H1 (cell line): ENCODE measurements around the gene LPCAT1. TPM values are rescaled to one million over a fixed set of nuclear protein-coding genes. Genes with fewer than 3 reads are reported as not detected.
A peak's percentile ranks its signal among the peaks of the same experiment; 100 is the strongest.

ENCODE experiments used
- CTCF ChIA-PET: fragments of 300-600 bp; sonication (Branson Sonifier 250); formaldehyde crosslinking; loops from one replicate; lab custom pipeline; 2021; ENCODE audit not compliant: partially characterized antibody; lab: Charles Lee
- POLR2A ChIA-PET: fragments of 300-600 bp; sonication (Branson Sonifier 250); formaldehyde crosslinking; loops from one replicate; lab custom pipeline; 2021; ENCODE audit warnings: inconsistent platforms; ENCODE audit not compliant: partially characterized antibody; lab: Charles Lee
- DNase-seq, 2 experiments: peaks; one replicate each; pipeline versions ENCODE4 v3.0.0 to v3.0.0-alpha.2; 2010 to 2022; ENCODE audit warnings: low spot score in 2 of 2, low read depth in 1 of 2, mixed read lengths in 1 of 2
- FAIRE-seq: peaks from 2 replicates; lab custom pipeline; 2011; peaks lifted over from hg19 to GRCh38; lab: Jason Lieb, UNC
- H2AFZ ChIP-seq: 2 replicates; pipeline ENCODE4 v1.8.1; 2012; ENCODE audit warnings: low read length, inconsistent platforms
- H2AK5ac ChIP-seq: 2 replicates; pipeline ENCODE4 v1.6.1; 2013; ENCODE audit warnings: low read depth, low read length
- H2BK120ac ChIP-seq: replicated peaks from 2 replicates; pipeline ENCODE3; 2013; ENCODE audit warnings: low read depth, low read length, inconsistent platforms
- H2BK12ac ChIP-seq: 2 replicates; pipeline ENCODE4 v1.6.1; 2013; ENCODE audit warnings: low read depth, low read length
- H2BK15ac ChIP-seq: 2 replicates; pipeline ENCODE4 v1.6.1; 2013; ENCODE audit warnings: low read length
- H2BK20ac ChIP-seq: 2 replicates; pipeline ENCODE4 v1.6.1; 2013; ENCODE audit warnings: low read length
- H2BK5ac ChIP-seq: 2 replicates; pipeline ENCODE4 v1.6.1; 2013; ENCODE audit warnings: low read depth, low read length
- H3K14ac ChIP-seq: 2 replicates; pipeline ENCODE4 v1.6.1; 2013; ENCODE audit warnings: inconsistent platforms; ENCODE audit not compliant: insufficient read length
- H3K18ac ChIP-seq: 2 replicates; pipeline ENCODE4 v1.6.1; 2013; ENCODE audit warnings: low read length; ENCODE audit errors: extremely low read depth
- H3K23ac ChIP-seq: 2 replicates; pipeline ENCODE4 v1.6.1; 2013; ENCODE audit warnings: inconsistent platforms; ENCODE audit not compliant: insufficient read length
- H3K23me2 ChIP-seq: 2 replicates; pipeline ENCODE4 v1.6.1; 2013; ENCODE audit warnings: low read depth, low read length
- H3K27ac ChIP-seq: 2 replicates; pipeline ENCODE4 v1.6.1; 2011; ENCODE audit warnings: low read depth, low read length, inconsistent platforms
- H3K27me3 ChIP-seq, 4 experiments: replicated peaks in 1 of 4; 1 replicate in 1 of 4; 2 replicates in 3 of 4; pipeline versions ENCODE4 v1.6.1 to v1.8.1; 2011 to 2013; ENCODE audit warnings: low read length in 3 of 4, mild to moderate bottlenecking in 3 of 4, inconsistent platforms in 2 of 4, mixed read lengths in 2 of 4, moderate library complexity in 1 of 4; ENCODE audit not compliant: control insufficient read depth in 3 of 4, insufficient read depth in 3 of 4; ENCODE audit errors: extremely low read depth in 1 of 4
- H3K36me3 ChIP-seq, 4 experiments: 2 replicates each; pipeline versions ENCODE4 v1.6.1 to v1.8.1; 2011 to 2013; ENCODE audit warnings: mild to moderate bottlenecking in 4 of 4, low read length in 3 of 4, moderate library complexity in 2 of 4, control low read depth in 1 of 4, inconsistent platforms in 1 of 4; ENCODE audit not compliant: insufficient read depth in 4 of 4, control insufficient read depth in 2 of 4
- H3K4ac ChIP-seq: replicated peaks from 2 replicates; pipeline ENCODE3; 2013; ENCODE audit warnings: low read length, low read depth, mixed read lengths, inconsistent platforms; ENCODE audit not compliant: insufficient read length
- H3K4me1 ChIP-seq, 4 experiments: replicated peaks in 1 of 4; 1 replicate in 1 of 4; 2 replicates in 3 of 4; pipeline versions ENCODE4 v1.6.1 to v1.8.1; 2011 to 2013; ENCODE audit warnings: low read length in 3 of 4, inconsistent platforms in 2 of 4, mixed read lengths in 1 of 4; ENCODE audit not compliant: insufficient read depth in 4 of 4, control insufficient read depth in 3 of 4
- H3K4me2 ChIP-seq, 2 experiments: 2 replicates each; pipeline versions ENCODE4 v1.6.1 to v1.8.1; 2011 to 2013; ENCODE audit warnings: low read depth in 2 of 2, low read length in 2 of 2, control low read depth in 1 of 2, inconsistent platforms in 1 of 2, mild to moderate bottlenecking in 1 of 2; ENCODE audit not compliant: insufficient read depth in 1 of 2
- H3K4me3 ChIP-seq, 4 experiments: fragments of 200-600, 300-600 bp in 1 of 4; sonication (generic), shearing (Covaris generic), sonication (Bioruptor Twin) in 1 of 4; 2 replicates each; pipeline versions ENCODE4 v1.5.1 to v1.8.1; 2011 to 2016; ENCODE audit warnings: low read length in 4 of 4, low read depth in 3 of 4, control low read depth in 2 of 4, inconsistent platforms in 2 of 4, mild to moderate bottlenecking in 2 of 4, mixed read lengths in 1 of 4, moderate library complexity in 1 of 4; ENCODE audit not compliant: insufficient read depth in 2 of 4; ENCODE audit errors: extremely low read depth in 1 of 4
- H3K56ac ChIP-seq: replicated peaks from 2 replicates; pipeline ENCODE3; 2013; ENCODE audit warnings: low read depth, mild to moderate bottlenecking, mixed read lengths, low read length, inconsistent platforms; ENCODE audit not compliant: insufficient read length
- H3K79me1 ChIP-seq: 2 replicates; pipeline ENCODE4 v1.6.1; 2013; ENCODE audit warnings: low read depth, low read length, control low read depth
- H3K79me2 ChIP-seq, 2 experiments: 2 replicates each; pipeline versions ENCODE4 v1.6.1 to v1.8.1; 2012 to 2013; ENCODE audit warnings: low read length in 2 of 2, mild to moderate bottlenecking in 2 of 2, inconsistent platforms in 1 of 2; ENCODE audit not compliant: insufficient read depth in 2 of 2, control insufficient read depth in 1 of 2
- H3K9ac ChIP-seq, 4 experiments: replicated peaks in 1 of 4; 1 replicate in 1 of 4; 2 replicates in 3 of 4; pipeline versions ENCODE4 v1.6.1 to v1.8.1; 2011 to 2013; ENCODE audit warnings: low read depth in 3 of 4, low read length in 3 of 4, control low read depth in 2 of 4, mild to moderate bottlenecking in 2 of 4, moderate library complexity in 2 of 4, inconsistent platforms in 1 of 4; ENCODE audit errors: extremely low read depth in 1 of 4
- H3K9me3 ChIP-seq, 2 experiments: 2 replicates each; pipeline versions ENCODE4 v1.6.1 to v1.8.1; 2012 to 2013; ENCODE audit warnings: mild to moderate bottlenecking in 2 of 2, moderate library complexity in 2 of 2, control low read depth in 1 of 2, inconsistent platforms in 1 of 2, low read depth in 1 of 2, low read length in 1 of 2, mixed read lengths in 1 of 2; ENCODE audit not compliant: insufficient read depth in 2 of 2
- H4K20me1 ChIP-seq, 2 experiments: replicated peaks in 1 of 2; 2 replicates each; pipeline versions ENCODE3 to v1.8.1; 2011 to 2013; ENCODE audit warnings: inconsistent platforms in 2 of 2, low read length in 2 of 2, mild to moderate bottlenecking in 1 of 2; ENCODE audit not compliant: insufficient read depth in 2 of 2, control insufficient read depth in 1 of 2
- H4K5ac ChIP-seq: 2 replicates; pipeline ENCODE4 v1.6.1; 2013; ENCODE audit warnings: low read length, low read depth, mixed read lengths, inconsistent platforms; ENCODE audit not compliant: insufficient read length
- H4K8ac ChIP-seq: 2 replicates; pipeline ENCODE4 v1.8.0; 2013; ENCODE audit warnings: mild to moderate bottlenecking, moderate library complexity, low read length, inconsistent platforms; ENCODE audit not compliant: insufficient read depth; ENCODE audit errors: extremely low read depth
- H4K91ac ChIP-seq: replicated peaks from 2 replicates; pipeline ENCODE3; 2013; ENCODE audit warnings: low read length, mixed read lengths, inconsistent platforms; ENCODE audit not compliant: insufficient read length
- BACH1 ChIP-seq: IDR thresholded peaks from 2 replicates; pipeline ENCODE4 v1.6.1; 2012; ENCODE audit warnings: low read length, improper control_type of control experiment
- BRCA1 ChIP-seq: IDR thresholded peaks from 2 replicates; pipeline ENCODE4 v1.6.1; 2012; ENCODE audit warnings: low read depth, low read length, improper control_type of control experiment
- WGBS, 2 experiments: shearing (Covaris generic) in 1 of 2; methylation state at CpG; one replicate each; pipeline versions ENCODE4 v1.1.6 to v1.1.7; 2013 to 2015; ENCODE audit warnings: low lambda C conversion rate in 2 of 2, mixed read lengths in 2 of 2, inconsistent platforms in 1 of 2, low coverage in 1 of 2, missing lambda C conversion rate in 1 of 2; ENCODE audit not compliant: insufficient replicate concordance in 2 of 2, insufficient coverage in 1 of 2, insufficient read length in 1 of 2; ENCODE audit errors: extremely low coverage in 1 of 2, missing lambda C conversion rate in 1 of 2; 5-methylcytosine and 5-hydroxymethylcytosine counted together
- polyA plus RNA-seq, 7 experiments: library from polyadenylated mRNA; depleted of rRNA in 3 of 7; stranded (reverse) in 5 of 7; unstranded in 2 of 7; fragments of >200 nt in 5 of 7; fragments of 200-250 nt in 2 of 7; gene quantifications; 1 replicate in 5 of 7; 2 replicates in 1 of 7; 4 replicates in 1 of 7; pipeline versions ENCODE4 v1.2.1 to v1.2.3, GENCODE V29; 2011 to 2013; ENCODE audit warnings: missing spikeins in 2 of 7, mixed read lengths in 2 of 7
- total RNA-seq: library from RNA; stranded (reverse); fragmentation: NEBNext Ultra II Directional; extraction: Animal tissue kit (Norgen Biotek cat#: 25700); gene quantifications from 2 replicates; pipeline ENCODE4 v1.2.1, GENCODE V29; 2021

The LPCAT1 gene
- total and polyA plus RNA-seq, 2 of the 8 experiments (the other 6 are each of a cell fraction or from before 2014, with no cell fraction given) = 107 to 260 TPM

- H2BK120ac ChIP-seq = no peak overlapping the region
- H4K91ac ChIP-seq = no peak overlapping the region
- peaks cover 0 to 4% (median 1%) of the 10 kb centered on the region in 4 experiments; a peak in 2 of 8 replicates for H3K36me3 ChIP-seq
- no peak overlapping the region for H3K23ac ChIP-seq
- H3K18ac ChIP-seq = no peak overlapping the region
- no peak overlapping the region for H2AFZ ChIP-seq
- H3K9me3 ChIP-seq = 0 out of 4 replicates have a peak, but pooled peaks cover 0 to 5% of the 10 kb centered on the region in 2 experiments
- H3K4me1 ChIP-seq = peaks cover 0 to 7% (median 0%) of the 10 kb centered on the region in 4 experiments; a peak in 1 of 7 replicates
- 78% methylated on average over 14 of the region's 14 CpGs; no CpG with 5 or more reads in 1 of the 2 experiments for WGBS, 2 experiments
- peaks cover 2% of the 10 kb centered on the region; the same call in 1 of the 2 replicates for H3K23me2 ChIP-seq
- H3K56ac ChIP-seq = no peak overlapping the region
- H2AK5ac ChIP-seq = no peak overlapping the region
- no peaks in the 10 kb centered on the region; the same call in 1 of the 2 replicates for H3K79me1 ChIP-seq
- no peak overlapping the region for H2BK5ac ChIP-seq
- no peaks in the 10 kb centered on the region for H3K27me3 ChIP-seq
- no peak overlapping the region for H3K4ac ChIP-seq
- H3K79me2 ChIP-seq = no peaks in the 10 kb centered on the region
- no peak overlapping the region for H3K4me2 ChIP-seq
- TF ChIP-seq BACH1 (peak; percentile 35; the same call in 1 of the 2 replicates), BRCA1 (no peak)
- H4K8ac ChIP-seq = peak overlapping the region; percentile 38; the same call in 1 of the 2 replicates
- no peak overlapping the region for H3K9ac ChIP-seq
- ChIA-PET CTCF (interaction anchor here (1.2 kb wide), 1 partner anchor 10 kb away, joined by 4 read pairs; no protein-coding TSS in a partner anchor), POLR2A (interaction anchor here (1.7 kb wide), 1 partner anchor 12 kb away, joined by 6 read pairs; no protein-coding TSS in a partner anchor)
- H3K27ac ChIP-seq = no peak overlapping the region
- no peak for DNase-seq
- no peak overlapping the region for H2BK20ac ChIP-seq
- no peak overlapping the region for H3K4me3 ChIP-seq
- FAIRE-seq = no peak
- H2BK12ac ChIP-seq = no peak overlapping the region
- H4K5ac ChIP-seq = no peak overlapping the region
- no peak overlapping the region for H2BK15ac ChIP-seq
- peaks cover 0 to 2% of the 10 kb centered on the region in 2 experiments for H4K20me1 ChIP-seq
- H3K14ac ChIP-seq = no peak overlapping the region
These were observed 40.5 kb upstream of the LPCAT1 start for GRCh38 chr5:1564182-1564748.
